GM10266 (cell line): ENCODE measurements around the gene GLCE.

Source experiments
- DNase-seq: peaks from one replicate; pipeline ENCODE4 v3.0.0; 2012; ENCODE audit errors: extremely low spot score
- TF ChIP-seq, protein P1 (sequence below): IDR thresholded peaks from 2 replicates; pipeline ENCODE4 v1.5.1; 2012; ENCODE audit warnings: mild to moderate bottlenecking, low read depth; ENCODE audit not compliant: control insufficient read depth, insufficient read depth; ENCODE audit errors: missing control alignments

GLCE gene

DNA sequence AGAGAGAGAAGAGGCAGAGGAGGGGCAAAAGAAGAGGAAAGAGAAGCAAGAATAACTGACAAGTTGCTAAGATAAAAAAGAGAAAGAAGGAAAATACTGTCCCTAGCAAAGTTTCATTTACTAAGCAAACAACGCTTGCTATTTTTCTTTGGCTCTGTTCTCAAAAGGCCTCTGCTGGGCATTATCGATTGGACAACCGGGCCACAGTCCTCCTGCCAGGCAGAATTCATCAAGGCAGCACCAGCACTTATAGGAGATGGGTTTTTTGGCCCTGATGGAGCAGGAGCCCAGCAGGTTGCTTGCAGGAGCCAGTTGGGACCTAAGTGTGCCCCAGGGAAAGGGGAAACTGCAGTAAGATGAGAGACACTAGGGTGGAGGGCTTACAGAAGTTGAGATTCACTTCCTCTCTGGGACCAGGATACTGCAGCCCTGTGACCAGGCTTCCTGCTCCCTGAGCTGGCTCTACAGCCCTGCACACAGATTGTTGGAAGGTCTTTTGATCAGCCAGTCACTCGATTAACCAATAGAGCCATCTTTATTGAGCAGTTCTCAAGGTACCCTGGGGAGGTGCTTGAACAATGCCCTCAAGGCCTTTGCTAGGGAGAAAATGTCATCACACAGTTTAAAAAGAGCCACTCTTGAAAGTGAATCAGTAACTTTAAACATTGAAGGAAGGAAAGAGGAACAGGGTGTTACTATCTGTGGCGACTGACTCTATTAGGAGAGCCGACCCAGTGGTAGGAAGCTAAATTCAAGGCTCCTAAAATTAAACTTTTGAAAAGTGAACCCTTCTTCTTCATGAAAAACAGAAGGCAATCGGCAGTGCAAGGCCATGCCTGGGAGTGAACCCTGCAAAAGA is 28.8 kb upstream of the GLCE start:
- TF ChIP-seq, protein P1, sequence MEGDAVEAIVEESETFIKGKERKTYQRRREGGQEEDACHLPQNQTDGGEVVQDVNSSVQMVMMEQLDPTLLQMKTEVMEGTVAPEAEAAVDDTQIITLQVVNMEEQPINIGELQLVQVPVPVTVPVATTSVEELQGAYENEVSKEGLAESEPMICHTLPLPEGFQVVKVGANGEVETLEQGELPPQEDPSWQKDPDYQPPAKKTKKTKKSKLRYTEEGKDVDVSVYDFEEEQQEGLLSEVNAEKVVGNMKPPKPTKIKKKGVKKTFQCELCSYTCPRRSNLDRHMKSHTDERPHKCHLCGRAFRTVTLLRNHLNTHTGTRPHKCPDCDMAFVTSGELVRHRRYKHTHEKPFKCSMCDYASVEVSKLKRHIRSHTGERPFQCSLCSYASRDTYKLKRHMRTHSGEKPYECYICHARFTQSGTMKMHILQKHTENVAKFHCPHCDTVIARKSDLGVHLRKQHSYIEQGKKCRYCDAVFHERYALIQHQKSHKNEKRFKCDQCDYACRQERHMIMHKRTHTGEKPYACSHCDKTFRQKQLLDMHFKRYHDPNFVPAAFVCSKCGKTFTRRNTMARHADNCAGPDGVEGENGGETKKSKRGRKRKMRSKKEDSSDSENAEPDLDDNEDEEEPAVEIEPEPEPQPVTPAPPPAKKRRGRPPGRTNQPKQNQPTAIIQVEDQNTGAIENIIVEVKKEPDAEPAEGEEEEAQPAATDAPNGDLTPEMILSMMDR, result no peak
- DNase-seq, result no peak

DNA sequence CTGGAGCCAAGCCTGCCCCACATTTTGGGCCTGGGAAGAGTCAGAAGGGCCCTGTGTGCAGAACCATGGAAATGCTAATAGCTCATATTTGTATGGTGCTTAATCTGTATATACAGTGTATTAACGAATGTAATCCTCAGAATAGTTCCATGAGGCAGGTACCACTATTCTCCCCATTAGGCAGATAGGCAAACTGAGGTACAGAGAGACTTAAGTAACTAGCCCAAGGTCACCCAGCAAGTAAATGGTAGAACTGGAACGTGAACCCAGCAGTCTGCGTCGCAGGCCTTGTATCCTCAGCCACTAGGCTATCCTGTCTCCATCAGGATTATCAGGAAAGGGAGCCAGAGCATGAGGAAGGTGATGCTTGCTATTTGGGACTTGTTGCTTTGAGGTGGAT is 28.0 kb upstream of the GLCE start:
- DNase-seq, result no peak
- TF ChIP-seq, protein P1, result no peak

DNA sequence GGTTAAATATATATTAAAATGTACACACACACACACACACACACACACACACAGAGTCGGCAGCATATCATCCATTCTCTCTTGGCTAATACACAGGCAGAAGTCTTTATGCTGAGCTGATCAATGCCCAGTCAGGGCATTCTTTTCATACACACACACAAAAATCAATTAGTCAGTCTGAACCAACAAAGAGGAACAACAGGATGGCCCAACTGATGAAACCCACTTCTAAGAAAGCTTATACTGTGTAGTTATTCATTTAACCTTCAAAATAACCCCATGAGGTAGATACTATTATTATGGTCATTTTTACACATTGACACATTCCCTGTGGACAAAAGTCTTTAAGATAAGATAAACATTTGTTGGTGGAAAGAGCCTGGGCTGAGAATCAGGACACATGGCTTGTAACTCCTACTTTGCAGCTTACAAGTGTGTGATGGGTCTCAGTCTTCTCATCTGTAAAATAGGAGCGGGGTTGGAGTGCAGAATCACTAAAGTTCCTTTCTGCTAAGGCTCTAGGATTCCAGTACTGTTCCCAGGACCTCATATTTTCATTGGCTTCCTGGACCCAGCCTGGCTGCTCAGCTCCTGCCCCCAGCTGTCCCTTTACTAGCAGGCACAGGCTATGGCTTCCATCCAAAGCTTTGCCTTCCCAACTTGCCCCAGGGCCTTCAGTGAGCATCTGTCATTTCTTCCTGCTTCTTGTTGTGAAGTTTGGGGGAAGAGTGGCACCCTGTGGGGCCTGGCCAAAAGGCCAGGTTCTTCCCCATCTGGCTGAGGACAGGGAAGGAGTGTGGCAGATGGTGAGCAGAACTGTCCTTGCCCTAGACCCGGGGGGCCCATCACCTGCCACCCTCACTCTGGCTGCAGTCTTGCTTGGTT is 27.2 kb upstream of the GLCE start:
- no peak for DNase-seq
- TF ChIP-seq, protein P1, result no peak

DNA sequence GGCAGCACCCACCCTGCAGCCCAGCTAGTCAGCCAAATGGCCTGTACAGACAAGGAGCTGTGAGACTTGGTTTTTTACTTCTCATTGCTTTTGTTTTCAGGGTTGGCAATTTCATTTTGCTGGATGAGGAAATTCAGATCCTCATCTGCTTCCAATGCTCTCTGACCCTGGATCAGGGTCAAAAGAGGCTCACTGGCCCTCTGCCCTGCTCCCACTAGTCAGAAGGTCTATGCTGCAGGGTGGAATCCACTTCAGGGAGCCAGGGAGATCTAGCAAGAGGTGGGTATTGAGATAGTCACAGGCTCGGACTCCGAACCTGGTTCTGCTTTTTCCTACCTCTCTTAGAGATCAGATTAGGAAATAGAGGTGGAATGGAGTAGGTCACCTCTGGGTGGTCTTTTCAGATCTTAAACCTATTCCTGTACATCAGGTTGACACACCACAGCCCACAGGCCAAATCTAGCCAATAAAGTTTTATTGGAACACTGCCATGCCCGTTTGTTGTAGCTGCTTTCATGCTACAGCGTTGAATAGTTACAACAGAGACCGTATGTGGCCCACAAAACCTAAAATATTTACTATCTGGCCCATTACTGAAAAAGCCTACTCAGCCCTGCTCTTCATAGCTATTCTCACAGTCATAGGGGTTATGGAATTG is 26.4 kb upstream of the GLCE start:
- DNase-seq, result no peak
- TF ChIP-seq, protein P1, result no peak

DNA sequence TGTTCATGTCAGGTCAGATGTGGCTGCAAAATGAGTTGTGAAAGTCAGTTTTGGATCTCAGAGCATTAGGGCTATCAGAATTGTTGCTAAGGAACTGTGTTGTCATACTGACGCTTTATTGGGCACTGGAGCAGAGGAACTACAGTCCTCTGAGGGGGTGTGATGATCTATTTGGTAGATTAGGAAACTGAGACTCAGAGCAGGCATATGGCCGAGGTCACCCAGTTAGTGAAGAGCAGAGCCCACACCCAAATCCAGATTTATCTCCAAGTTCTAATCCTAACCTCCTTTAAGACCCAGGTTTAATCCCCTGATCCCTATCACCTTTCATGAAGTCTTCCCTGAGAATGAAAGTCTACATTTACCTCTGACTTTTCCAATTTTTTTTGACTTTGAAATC is 25.6 kb upstream of the GLCE start:
- TF ChIP-seq, protein P1, result no peak
- DNase-seq, result no peak

DNA sequence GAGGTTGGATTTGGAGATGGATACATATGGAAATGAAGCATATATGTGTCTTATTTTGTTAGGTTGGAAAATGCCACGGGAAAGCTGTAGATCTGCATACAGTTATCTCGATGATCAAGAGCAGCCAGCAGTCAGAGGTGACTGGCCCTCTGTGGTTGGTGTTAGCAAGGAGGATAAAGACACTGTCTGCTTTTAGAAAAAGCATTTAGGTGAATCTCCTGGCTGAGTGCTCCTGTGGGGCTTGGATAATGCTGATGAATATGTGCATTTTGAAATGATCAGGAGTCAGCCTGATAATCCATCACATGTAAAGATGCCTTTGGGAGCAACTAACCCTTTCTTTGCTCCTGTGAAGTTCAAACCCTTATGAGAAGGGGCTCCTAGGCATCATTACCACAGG is 24.9 kb upstream of the GLCE start:
- DNase-seq, result no peak
- TF ChIP-seq, protein P1, result no peak
